Stimulated activated CD8-positive, alpha-beta memory T cell treated with anti-CD3 and anti-CD28 coated beads, Interleukin-12 subunit alpha, Interleukin-12 subunit beta, amount 100 ng/mL, for 1 hour (primary cell): ENCODE data around the gene XPO5.
"Not testable (repeated sequence)": the region's sequence is repeated elsewhere in the genome, so short reads cannot be mapped to it uniquely, and the experiment has no call there.

Source experiments
- DNase-seq: peaks from one replicate; pipeline ENCODE4 v3.0.0-alpha.2; 2020; ENCODE audit warnings: low read depth

Gene XPO5

DNA sequence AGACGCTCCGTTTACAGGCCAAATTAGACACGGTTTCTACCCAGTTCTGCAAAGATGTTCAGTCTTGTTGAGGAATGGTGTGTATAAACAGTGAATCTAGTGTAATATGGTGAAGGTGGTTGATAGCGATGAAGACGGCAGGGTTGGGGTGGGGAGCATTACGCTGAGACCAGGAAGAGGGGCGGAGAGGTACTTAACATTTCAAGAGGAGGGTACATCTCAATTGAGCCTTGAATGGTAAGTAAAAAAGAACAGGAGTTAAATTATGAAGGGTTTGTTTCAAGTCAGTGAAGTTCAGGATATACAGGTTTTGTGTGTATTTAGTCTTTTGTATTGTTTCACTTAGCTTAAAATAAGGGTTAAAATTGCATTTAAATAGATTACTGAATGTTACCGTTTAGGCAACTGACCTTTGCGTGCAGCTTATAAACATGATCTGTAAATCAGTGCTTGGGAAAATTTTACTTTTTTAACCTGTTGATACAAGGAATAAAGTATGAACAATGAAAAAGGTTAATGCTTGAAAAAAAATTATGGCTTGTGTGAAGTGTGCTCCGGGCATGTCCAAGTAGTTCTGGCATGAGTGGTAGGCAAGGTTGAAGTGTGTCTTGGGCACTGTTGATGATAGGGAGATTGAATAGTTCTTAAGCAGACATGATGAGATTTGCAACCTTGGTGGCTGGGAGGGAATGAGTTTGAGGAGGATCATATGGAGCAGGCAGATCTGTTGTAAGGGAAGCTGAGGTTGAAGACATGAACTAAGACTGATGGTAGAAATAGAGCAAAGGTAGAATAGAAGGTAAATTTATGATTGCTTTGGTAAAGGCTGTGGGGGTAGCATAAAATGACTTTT is 58.1 kb downstream of the XPO5 start:
- no peak for DNase-seq

DNA sequence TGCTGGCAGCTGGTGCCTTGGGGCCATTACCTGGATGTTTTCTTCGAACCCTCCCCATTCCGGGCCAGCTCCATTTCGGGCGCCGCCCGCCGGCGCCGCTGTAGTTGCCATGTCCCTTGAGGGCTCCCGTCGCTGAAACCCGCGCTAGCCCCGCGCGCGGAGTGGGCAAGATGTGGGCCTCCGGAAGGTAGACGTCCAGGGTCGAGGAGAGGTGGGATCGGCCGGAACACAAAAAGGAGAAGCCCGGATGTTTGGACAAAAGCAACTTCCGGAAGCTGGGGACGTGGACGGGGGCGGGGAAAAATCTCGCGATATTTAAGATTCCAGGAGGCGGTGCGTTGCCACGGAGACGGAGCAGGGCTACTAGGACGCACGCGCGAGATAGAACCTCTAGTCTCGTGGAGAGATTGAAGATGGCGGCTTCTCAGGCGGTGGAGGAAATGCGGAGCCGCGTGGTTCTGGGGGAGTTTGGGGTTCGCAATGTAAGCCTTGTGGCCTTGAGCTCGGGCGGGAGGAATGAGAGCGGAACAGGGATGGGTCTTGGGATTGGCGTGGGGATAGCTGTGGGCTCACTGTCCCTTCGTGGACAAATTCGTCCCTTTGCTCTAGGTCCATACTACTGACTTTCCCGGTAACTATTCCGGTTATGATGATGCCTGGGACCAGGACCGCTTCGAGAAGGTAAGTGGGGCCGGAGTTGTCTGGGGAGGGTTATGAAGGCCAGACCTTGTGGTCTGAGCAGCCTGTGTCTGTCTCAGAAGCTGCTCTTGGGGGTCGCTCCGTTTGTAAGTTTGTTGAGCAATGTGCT is 58.9 kb downstream of the XPO5 start, which contains the start of the genes POLR1C and YIPF3:
Gene POLR1C (plus strand): TSS at position 393 of the 808 bp plus-strand sequence. CDS start 21 bp downstream, at position 414.
Gene YIPF3 (minus strand): TSS at position 230 of the 808 bp plus-strand sequence. CDS start 119 bp downstream, at position 111.
- DNase-seq = peak; percentile 97

- DNase-seq = no peak
These were observed 59.5 kb downstream of the XPO5 start for GRCh38 chr6:43516367-43516696.

DNA sequence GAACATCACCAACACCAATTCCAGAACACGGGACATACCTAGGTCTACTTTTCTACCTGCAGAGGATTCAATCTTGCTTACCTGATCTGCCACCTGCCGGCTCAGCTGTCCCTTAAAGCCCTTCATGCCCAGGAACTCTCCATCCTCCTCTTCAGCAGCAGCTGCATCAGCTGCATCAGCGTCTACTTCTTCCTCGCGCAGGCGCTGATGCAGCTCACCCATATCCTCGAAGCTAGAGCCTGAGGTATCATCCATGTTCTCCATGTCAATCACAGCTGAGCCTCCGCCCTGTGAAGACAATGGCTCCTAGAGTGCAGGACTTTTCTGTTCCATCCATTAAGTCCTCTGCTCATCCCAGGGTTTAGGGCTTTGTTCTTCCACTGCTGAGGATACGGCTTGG is 60.0 kb downstream of the XPO5 start:
- DNase-seq = no peak

DNA sequence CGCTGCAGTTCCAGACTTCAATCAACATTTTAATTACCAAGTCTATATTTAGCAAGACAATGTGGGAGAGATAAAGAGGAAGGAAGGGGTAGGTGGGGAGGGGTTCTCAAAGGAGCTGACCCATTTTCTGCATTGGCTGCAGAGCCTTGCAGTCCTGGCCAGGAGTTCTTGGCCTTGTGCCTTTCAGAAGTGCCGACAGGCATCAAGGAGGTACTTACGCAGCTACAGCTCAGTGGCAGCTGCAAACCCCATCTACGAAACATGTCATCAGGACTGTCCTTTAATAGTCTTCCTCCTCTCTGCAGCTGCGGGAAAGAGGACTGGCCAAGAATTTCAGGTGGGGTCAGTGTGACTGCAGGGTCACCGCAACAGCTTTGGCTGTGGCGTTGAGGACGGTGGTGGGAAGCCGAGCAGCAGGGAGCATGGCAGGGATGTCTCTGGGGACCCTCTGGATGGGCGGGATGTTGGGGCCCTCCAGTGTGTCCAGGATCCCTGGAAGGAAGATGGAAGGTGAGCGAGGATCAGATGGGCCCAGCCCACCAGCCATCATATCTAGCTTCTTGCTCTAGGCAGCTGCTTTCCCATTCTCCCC is 63.9 kb downstream of the XPO5 start:
- no peak for DNase-seq

- no peak for DNase-seq
These were observed 65.0 kb downstream of the XPO5 start for GRCh38 chr6:43510827-43511163.

DNA sequence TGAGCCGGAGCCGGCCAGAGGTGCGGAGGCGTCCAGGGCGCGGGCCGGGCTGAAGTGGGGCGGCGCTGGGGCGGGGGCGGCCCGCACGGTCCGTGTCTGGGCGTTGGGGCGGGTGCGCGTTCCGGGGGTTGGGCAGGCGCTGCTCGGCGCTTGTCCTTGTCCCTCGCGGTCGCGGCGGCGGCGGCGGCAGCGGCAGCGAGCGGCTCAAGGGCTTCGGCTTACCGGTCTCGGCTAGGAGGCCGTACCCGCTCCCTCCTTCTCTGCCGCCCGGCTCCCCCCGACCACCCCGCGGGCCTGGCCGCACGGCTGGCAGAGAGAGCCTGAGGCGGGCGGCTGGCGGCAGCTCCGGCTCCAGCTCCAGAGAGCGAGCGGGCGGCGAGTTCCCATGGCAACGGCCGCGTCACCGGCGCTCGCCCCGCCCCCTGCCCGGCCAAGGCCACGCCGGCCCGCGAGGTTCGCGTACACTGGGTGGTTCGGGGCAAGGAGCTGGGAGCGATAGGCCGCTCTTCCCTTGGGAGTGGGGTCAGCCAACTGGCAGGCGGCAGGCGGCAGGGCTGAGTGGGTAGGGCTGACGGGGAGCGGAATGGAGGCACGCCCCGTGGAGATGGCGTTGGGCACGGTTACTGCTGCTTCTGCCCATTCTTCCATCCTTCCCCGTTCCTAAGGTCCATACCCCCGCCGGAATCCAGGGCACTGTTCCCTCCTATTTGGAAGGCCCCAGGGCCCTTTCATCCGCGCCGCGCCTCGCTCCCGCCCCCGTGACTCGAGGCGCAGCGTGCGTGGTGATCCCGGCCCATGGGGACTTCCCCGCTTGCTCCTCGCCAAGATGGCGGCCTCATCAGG is 65.6 kb downstream of the XPO5 start, which contains the start of gene LRRC73:
Gene LRRC73 (minus strand): TSS at position 363 of the 843 bp plus-strand sequence. CDS start 561 bp downstream, outside the sequence.
- DNase-seq = peak; percentile 53

GRCh38 chr6:43509142-43509983 is 66.5 kb downstream of the XPO5 start:
- no peak for DNase-seq

GRCh38 chr6:43508481-43509141 is 67.2 kb downstream of the XPO5 start:
- DNase-seq = no peak

DNA sequence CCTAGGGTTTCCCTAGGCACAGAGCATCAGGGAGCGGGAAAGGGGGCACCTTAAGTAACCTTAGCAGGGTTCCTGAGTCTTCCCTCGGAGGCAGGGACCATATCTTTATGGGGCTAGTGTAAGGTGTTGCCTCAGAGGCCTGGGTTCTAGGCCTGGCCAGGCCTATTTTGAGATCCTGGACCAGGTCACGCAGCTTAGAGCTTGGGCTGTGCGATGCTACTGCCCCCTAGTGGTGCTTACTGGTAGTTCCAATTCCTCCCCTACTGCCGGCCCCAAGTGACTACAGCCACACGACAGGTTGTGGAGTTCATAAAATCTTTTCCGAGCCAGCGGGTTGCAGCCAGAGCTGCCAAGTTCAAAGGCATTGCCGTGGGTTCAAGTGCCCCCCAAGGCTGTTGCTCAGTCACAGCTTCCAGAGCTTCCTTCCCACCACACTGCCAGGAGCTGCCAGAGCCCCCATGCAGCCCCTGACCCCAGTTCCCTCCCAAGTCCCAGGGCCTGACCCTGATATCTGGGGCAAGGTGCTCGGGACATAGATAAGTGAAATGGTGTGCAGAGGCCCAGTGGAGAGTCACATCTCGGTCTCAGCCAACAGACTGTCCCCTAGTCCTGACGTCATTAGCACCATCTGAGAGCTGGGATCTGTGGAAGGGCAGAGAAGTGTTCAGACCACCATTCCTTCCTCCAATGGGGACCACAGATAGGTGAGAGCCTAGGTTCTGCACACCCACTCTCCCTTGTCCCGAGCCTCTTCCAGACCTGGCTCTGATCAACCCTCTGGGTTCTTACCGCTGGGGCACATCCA is 69.0 kb downstream of the XPO5 start:
- DNase-seq = peak; percentile 67

DNA sequence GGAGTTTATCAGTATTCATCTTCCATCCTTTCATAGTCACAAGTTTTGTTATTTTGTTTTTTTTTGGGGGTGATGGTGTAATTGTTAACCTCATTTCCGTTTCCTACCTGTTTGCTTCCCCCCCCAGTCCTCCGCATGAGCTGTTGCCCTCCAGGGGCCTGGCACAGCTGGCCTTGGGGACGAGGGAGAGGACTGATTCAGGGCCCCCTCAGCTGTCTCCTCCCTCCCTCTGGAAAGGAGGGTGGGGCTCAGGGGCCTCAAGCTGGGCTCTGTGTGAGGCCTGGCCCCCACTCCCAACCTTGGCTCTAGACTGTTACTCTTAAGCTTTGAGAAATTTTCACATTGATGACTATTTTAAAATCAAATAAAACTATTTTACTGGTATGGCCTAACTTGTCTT is 69.7 kb downstream of the XPO5 start:
- no peak for DNase-seq

- DNase-seq = no peak
These were observed 70.1 kb downstream of the XPO5 start for GRCh38 chr6:43505718-43506117.

GRCh38 chr6:43504756-43505593 is 70.9 kb downstream of the XPO5 start:
- DNase-seq = no peak

- DNase-seq = no peak
These were observed 72.4 kb downstream of the XPO5 start for GRCh38 chr6:43503443-43503842.

DNA sequence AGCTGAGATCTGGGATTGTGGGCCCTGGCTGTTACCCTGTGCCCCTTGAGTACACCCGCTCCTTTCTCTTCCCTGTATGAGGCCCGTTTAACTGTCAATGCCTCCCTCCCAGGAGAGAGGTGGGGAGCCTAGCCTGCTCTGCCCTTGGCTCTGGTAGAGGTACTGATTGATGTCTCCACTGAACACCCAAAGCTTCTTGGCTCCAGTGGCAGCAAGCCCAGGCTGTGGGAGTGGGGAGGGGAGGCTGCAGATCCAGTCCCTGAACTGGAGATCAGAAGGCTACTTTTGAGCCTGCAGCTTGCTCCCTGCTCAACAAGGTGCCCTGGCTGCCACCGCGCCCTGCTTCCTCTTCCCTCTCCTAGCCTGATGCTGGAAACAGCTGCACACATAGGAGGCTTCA is 73.2 kb downstream of the XPO5 start:
- no peak for DNase-seq

DNA sequence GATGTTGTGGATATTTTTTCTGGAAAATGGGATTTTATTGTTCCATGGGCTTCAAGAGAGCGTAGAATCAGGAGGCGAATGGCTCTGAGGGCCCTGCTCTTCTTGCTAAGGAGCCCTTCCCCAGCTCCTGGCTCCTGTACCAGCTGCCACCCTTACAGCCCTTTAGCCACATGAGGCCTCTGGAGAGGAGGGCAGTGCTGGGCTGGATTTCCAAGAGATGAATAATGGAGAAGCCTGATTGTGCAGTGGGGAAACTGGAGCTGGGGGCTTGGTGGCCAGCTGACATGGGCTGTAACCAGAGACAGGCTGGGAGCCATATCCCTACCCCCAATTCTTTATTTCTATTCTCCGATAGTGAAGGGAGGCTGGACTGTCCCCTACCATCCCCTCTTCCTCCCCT is 74.9 kb downstream of the XPO5 start:
- no peak for DNase-seq

GRCh38 chr6:43499028-43499815 is 76.6 kb downstream of the XPO5 start:
- no peak for DNase-seq

GRCh38 chr6:43498291-43498690 is 77.5 kb downstream of the XPO5 start:
- not testable (repeated sequence) for DNase-seq
